ENCODE measurements around the gene OLR1.

Gene OLR1

GRCh38 chr12:10153271-10154144 lies 18.4 kb downstream of the OLR1 start:
- DNase-seq (ENCODE audit: low read depth in 3 of 3): peak; percentile 17 to 42 (median 21)

- DNase-seq (ENCODE audit: low read depth in 3 of 3): no peak
Measured at GRCh38 chr12:10151621-10152020, 20.3 kb downstream of the OLR1 start.

GRCh38 chr12:10147714-10148403 lies 24.1 kb downstream of the OLR1 start:
- DNase-seq (ENCODE audit: low read depth in 3 of 3): no peak

- no peak for DNase-seq (ENCODE audit: low read depth in 3 of 3)
Measured at GRCh38 chr12:10142976-10143589, 28.8 kb downstream of the OLR1 start.

- peak in 1 of 3 donors; percentile 16 for DNase-seq (ENCODE audit: low read depth in 3 of 3)
Measured at GRCh38 chr12:10140001-10140400, 31.9 kb downstream of the OLR1 start.

GRCh38 chr12:10136637-10137205 lies 35.2 kb downstream of the OLR1 start:
- no peak for DNase-seq (ENCODE audit: low read depth in 3 of 3)

- no peak for DNase-seq (ENCODE audit: low read depth in 3 of 3)
Measured at GRCh38 chr12:10135126-10135525, 36.8 kb downstream of the OLR1 start.

- no peak for DNase-seq (ENCODE audit: low read depth in 3 of 3)
Measured at GRCh38 chr12:10132850-10133370, 39.0 kb downstream of the OLR1 start.

- DNase-seq (ENCODE audit: low read depth in 3 of 3): no peak
Measured at GRCh38 chr12:10131111-10131690, 40.7 kb downstream of the OLR1 start.

- no peak for DNase-seq (ENCODE audit: low read depth in 3 of 3)
Measured at GRCh38 chr12:10130042-10130441, 41.9 kb downstream of the OLR1 start, which contains the start of gene CLEC7A. TSS of gene CLEC7A (minus strand) at chr12:10130199. CDS start at chr12:10130082, 117 bp downstream.

GRCh38 chr12:10128687-10129086 lies 43.2 kb downstream of the OLR1 start:
- no peak for DNase-seq (ENCODE audit: low read depth in 3 of 3)

GRCh38 chr12:10126413-10126812 lies 45.5 kb downstream of the OLR1 start:
- DNase-seq (ENCODE audit: low read depth in 3 of 3): no peak

GRCh38 chr12:10122689-10123088 lies 49.2 kb downstream of the OLR1 start:
- no peak for DNase-seq (ENCODE audit: low read depth in 3 of 3)

GRCh38 chr12:10121278-10121677 lies 50.7 kb downstream of the OLR1 start:
- no peak for DNase-seq (ENCODE audit: low read depth in 3 of 3)

GRCh38 chr12:10119066-10119465 lies 52.9 kb downstream of the OLR1 start:
- no peak for DNase-seq (ENCODE audit: low read depth in 3 of 3)

GRCh38 chr12:10115890-10116289 lies 56.0 kb downstream of the OLR1 start:
- no peak for DNase-seq (ENCODE audit: low read depth in 3 of 3)

GRCh38 chr12:10115311-10115710 lies 56.6 kb downstream of the OLR1 start:
- no peak for DNase-seq (ENCODE audit: low read depth in 3 of 3)

GRCh38 chr12:10113920-10114319 lies 58.0 kb downstream of the OLR1 start:
- no peak for DNase-seq (ENCODE audit: low read depth in 3 of 3)

GRCh38 chr12:10113075-10113474 lies 58.9 kb downstream of the OLR1 start:
- DNase-seq (ENCODE audit: low read depth in 3 of 3): no peak

- DNase-seq (ENCODE audit: low read depth in 3 of 3): no peak
Measured at GRCh38 chr12:10111451-10111850, 60.5 kb downstream of the OLR1 start.

GRCh38 chr12:10110256-10110844 lies 61.6 kb downstream of the OLR1 start:
- DNase-seq (ENCODE audit: low read depth in 3 of 3): no peak

Data from stimulated activated CD4-positive, alpha-beta T cell treated with anti-CD3 and anti-CD28 coated beads, TNF-alpha, amount 100 ng/mL, for 48 hours (primary cell).